ENCODE results near the gene EBP. TPM values are rescaled to one million over a fixed set of nuclear protein-coding genes. Genes with fewer than 3 reads are reported as not detected.
A peak's percentile ranks its signal among the peaks of the same experiment; 100 is the strongest.
"Not testable (repeated sequence)": the region's sequence is repeated elsewhere in the genome, so short reads cannot be mapped to it uniquely, and the experiment has no call there.

Gene EBP
- total RNA-seq, 1 donor from 2014 or later: 127 TPM

DNA sequence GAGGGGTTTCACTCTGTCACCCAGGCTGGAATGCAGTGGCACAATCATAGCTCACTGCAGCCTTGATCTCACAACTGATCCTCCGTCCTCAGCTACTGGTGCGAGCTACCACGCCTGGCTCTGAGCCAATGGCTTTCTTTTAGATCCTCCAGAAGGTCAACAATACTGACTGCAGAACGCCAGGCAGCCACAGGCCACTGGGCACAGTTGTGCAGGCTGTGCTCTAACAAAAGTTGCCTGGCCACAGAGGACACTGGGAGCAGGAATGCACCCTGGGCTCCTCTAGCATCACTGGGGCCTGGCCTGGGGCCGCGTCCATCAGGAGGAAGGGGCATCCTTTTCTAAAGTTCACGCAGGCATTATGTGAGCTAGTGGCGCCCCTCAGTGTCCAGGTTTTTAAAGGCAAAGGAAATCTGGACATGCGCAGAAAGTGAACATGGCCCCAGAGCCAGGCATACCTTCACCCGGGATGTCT is 27.7 kb upstream of the EBP start:
- no peak for DNase-seq (ENCODE audit: low spot score)

DNA sequence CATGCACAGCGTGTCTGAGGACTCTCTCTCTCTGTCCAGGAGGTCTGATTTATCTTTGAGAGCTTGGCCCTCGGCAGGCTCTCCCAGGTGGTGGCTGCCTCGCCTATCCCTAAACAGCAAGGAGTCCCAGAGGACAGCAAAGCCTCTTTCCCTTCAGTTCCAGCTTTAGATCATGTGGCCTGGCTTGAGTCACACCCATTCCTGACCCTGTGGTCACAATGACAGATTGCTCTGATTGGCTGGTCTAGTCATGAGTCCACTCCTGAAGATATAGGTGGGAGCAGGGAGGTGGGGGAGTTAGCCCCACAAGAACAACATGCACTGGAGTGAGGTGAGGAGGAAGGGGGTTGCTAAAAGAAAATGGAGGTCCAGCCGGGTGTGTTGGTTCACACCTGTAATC is 24.9 kb upstream of the EBP start:
- DNase-seq (ENCODE audit: low spot score): no peak

DNA sequence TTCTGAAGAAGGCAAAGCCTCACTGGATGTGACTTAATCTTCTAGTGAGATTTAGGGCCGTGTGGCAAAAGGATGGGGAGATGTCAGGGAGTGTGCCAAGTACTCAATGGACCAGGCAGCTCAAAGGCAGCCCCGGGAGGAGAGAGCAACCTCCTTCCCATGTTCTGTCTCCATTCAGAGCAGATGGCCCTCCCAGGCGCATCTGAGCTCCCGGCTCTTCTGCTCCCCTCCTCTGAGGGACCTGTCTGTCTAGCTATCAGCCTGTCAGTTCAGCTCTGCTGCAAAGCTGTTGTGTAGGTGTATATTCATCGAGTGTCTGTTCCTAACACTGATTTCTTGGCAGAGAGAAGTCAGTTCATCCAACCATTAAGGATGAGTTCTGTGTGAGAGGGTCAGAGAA is 23.7 kb upstream of the EBP start:
- DNase-seq (ENCODE audit: low spot score): no peak

DNA sequence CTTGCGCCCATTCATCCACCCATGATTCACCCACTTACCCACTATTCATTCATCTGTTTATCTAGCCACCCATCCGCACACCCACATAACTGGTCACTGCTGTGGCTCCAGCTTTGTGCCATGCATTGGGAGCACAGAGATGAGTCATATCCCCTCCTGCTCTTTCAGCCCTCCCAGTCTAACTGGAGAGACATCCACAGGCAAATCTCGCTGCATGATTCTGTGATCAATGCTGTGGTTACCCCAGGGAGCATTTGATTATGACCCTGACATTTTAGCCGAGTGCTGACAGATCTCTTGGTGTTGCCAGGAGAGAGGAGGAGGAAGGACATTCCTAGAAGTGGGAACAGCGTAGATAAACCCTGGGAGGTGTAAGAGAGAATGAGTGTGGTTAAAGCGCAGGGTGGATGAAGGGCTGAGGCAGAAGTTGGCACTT is 23.2 kb upstream of the EBP start:
- no peak for DNase-seq (ENCODE audit: low spot score)

DNA sequence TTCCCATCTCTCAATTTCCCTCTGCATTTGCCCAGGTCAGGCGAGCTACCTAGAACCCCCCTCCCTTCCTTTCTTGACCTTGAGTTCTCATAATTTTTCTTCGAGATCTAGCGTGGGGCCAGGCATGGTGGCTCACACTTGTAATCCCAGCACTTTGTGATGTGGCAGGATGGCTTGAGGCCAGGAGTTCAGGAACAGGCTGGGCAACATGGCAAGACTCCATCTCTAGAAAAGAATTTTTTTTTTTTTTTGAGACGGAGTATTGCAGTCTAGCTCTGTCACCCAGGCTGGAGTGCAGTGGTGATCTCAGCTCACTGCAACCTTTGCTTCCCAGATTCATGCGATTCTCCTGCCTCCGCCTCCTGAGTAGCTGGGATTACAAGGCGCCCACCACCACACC is 17.3 kb upstream of the EBP start:
- no peak for DNase-seq (ENCODE audit: low spot score)

DNA sequence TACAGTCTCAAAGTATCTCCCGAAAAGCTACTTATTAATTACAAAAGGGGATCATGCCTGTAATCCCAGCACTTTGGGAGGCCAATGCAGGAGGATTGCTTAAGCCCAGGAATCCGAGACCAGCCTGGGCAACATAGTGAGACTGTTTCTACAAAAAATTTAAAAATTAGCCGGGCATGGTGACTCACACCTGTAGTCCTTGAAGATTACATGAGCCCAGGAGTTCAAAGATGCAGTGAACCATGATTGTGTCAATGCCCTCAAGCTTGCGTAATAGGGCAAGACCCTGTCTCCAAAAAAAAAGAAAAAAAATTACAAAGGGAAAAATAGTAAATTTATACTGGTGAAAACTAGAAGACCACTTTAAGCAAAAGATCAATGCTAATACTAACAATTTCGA is 16.1 kb upstream of the EBP start:
- no peak for DNase-seq (ENCODE audit: low spot score)

DNA sequence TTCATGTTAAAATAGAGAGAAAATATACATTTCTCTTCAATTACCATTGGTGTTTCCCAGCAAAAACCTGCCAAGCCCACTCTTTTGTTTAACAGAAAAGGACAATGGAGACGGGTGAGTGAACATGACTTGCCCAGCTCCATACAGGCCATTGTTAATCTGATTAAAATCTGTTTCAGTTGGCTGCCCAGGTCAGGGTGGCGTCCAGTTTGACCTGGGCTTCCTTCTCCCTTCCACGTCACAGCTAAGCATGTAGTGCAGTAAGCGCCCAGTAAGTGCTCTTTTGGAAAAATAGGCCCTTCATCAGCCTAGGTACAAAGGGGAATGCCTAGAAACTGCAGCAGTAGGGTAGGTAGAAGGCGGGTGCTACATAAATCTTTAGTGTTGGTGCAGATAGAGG is 14.4 kb upstream of the EBP start:
- DNase-seq (ENCODE audit: low spot score): no peak

DNA sequence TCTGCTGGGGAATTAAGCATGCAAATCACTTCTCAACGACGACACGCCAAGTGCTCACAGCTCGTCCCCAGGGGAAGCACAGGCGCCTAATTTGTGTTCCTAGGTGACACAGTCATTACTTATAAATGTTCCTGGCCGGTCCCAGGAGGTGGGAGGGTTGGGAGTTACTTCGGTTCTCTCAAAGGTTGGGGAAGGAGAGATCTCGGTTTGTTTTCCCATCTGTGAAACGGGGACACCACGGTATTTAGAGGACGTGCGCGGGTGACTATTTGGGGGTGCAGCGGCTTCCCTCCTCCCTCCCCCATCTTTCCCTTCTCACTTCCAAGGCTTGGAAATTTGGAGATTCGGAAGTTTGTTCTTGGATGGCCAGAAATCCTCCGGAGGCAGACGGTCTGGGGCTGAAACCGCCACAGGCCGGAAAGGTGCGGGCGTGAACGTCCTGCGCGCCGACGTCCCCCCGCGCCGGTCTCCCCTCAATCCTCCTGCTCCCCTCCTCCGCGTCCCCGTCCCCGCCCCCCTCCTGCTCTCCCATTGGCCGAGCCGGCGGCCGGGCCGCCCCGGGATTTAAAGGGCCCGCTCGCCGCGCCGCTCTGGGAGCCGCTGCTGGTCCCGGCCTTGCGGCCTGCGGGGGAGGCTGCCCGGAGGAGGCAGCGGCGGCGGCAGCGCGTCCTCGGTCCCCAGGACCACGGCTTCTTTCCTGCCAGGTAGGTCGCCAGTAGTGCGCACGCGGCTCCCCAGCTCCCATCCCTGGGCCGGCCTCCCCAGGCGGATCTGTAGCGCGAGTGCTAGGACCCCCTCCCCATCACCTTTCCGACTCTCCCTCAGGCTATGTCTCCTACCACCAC is 13.0 kb upstream of the EBP start, which contains the start of gene PORCN:
Gene PORCN, plus strand, starts transcription at position 593 of the 845 bp plus-strand sequence. CDS start 829 bp downstream, outside the sequence.
- peak; percentile 75 for DNase-seq (ENCODE audit: low spot score)

DNA sequence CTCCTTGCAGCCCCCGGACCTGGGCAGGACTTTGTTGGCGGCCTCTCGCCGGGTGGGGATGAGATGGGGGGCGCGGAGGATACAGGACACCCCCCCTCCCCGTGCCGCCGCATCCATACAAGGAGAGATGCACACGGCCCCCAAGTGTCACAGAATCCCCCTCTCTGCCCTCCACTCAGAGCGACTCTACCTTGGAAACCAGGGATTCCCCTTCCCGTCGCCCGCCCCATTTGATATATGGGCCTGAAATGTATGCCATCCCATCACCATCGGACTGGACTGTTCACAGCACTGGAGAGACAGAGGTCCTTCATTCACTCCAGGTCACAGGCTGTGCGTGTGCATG is 12.4 kb upstream of the EBP start:
- no peak for DNase-seq (ENCODE audit: low spot score)

DNA sequence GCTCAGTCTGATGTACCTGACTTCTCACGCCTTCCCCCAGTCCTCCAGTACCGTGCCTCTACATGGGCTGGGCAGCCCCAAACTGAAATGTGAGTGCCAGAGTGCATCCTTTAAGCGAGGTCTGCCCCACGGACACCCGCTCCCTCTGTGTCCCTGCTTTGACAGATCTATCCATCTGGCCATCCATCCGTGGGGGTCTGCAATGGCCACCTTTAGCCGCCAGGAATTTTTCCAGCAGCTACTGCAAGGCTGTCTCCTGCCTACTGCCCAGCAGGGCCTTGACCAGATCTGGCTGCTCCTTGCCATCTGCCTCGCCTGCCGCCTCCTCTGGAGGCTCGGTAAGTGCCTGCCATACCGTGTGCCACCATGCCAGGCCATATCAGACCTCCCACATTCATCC is 12.0 kb upstream of the EBP start:
- no peak for DNase-seq (ENCODE audit: low spot score)

DNA sequence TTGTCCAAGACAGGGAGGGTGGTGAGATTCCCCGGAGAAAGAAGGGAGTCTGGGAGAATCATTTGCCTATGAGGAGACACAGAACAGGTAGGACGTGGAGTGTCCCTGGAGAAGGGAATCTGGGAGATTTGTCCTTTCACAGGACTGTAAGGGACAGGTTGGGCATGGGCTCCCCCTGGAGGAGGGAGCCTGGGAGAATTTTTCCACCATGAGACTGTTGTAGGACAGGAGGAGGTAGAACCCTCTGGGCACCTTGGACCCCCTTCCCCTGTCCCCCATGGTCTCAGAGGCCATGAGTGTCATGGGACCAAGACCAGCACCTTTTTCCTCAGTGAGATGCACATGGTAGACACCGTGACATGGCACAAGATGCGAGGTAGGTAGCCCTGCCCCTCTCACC is 10.0 kb upstream of the EBP start:
- DNase-seq (ENCODE audit: low spot score): no peak

DNA sequence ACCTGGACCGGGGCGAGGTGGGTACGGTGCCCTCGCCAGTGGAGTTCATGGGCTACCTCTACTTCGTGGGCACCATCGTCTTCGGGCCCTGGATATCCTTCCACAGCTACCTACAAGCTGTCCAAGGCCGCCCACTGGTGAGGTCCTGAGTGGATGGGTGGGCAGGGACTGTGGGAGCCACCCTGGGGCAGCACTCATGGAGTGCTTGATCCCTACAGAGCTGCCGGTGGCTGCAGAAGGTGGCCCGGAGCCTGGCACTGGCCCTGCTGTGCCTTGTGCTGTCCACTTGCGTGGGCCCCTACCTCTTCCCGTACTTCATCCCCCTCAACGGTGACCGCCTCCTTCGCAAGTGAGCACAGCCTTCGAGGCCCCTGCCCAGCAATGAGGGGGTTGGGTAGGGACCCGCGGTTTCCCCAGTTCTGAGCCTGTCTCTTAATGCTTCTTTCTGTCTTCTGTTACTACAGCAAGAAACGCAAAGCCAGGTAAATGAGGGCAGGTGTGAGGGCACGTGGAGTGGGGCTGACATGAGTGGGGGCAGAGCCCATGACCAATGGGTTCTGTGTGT is 9.2 kb upstream of the EBP start:
- DNase-seq (ENCODE audit: low spot score): no peak

DNA sequence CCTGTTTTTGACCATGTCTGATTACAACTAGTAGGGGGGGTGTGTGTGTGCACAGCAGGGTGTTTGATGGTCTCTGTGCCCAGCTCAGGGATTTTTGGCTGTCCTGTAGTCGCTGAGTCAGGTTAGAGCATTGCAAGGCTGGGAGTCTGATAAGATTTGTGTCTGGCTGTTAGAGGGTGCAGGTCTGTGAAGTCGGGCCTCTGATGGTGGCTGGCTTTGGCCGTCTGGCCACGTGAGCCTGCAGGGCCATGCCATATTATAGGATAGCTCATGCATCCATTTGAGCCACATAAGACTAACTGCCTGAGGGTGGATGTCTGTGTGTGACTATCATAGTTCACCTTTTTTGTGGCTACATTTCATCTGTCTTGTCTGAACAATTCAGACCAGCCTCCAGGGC is 7.9 kb upstream of the EBP start:
- no peak for DNase-seq (ENCODE audit: low spot score)

DNA sequence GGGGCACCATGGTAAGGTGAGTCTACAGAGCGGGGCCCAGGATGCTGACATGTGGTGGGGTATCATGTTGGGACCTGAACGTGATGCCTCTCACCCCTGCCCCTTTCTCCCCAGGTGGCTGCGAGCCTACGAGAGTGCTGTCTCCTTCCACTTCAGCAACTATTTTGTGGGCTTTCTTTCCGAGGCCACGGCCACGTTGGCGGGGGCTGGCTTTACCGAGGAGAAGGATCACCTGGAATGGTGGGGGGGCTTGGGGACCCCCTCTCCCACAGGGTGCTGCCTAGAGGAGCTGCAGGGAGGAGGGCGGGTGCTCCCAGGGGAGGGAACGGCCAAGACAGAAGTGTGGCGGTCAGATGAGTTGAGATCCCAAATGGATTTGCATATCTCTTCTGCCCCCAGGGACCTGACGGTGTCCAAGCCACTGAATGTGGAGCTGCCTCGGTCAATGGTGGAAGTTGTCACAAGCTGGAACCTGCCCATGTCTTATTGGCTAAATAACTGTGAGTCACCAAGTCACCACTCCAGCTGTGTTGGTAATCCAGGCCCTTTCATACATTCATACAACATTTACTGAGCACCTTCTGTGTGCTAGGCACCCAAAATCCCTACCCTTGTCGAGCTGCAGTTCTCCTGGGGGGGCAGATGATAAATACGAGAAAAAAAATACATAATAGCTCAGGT is 7.3 kb upstream of the EBP start:
- DNase-seq (ENCODE audit: low spot score): no peak

DNA sequence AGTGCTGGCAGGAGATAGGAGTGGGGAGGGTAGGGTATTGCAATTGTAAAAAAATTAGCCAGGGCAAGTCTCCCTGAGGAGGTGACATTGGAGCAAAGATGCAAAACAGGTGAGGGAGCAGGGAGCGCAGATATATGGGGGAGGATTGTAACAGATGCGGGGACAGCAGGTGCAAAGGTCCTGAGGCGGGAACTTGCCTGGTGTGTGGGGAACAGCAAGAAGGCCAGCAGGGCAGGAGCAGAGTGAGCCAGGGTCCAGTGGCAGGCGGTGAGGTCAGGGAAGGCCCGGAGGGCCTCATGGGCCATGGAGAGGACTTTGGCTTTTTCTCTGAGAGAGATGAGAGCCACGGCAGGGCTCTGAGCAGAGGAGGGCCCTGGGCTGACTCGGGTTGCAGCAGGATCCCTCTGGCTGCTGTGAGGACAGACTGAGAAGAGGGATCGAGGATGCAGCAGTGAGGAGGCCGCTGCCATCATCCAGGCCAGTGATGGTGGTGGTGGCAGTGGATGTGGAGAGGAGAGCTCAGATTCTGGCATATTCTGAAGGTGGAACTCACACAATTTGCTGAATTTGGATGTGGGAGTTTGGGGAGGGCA is 6.6 kb upstream of the EBP start:
- DNase-seq (ENCODE audit: low spot score): no peak

DNA sequence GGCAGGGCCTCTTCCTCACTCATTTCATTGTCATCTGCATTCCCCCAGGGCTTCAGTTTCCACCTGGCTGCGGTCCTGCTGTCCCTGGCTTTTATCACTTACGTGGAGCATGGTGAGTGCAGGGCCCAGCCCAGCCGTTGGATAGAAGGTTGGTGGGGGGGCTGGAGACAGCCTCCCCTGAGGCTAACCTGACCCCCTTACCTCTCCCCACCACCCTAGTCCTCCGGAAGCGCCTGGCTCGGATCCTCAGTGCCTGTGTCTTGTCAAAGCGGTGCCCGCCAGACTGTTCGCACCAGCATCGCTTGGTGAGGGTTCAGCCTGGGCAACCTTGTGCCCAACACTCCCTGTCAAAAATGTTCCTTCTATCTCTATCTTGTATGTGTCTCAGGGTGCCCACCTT is 5.8 kb upstream of the EBP start:
- no peak for DNase-seq (ENCODE audit: low spot score)

DNA sequence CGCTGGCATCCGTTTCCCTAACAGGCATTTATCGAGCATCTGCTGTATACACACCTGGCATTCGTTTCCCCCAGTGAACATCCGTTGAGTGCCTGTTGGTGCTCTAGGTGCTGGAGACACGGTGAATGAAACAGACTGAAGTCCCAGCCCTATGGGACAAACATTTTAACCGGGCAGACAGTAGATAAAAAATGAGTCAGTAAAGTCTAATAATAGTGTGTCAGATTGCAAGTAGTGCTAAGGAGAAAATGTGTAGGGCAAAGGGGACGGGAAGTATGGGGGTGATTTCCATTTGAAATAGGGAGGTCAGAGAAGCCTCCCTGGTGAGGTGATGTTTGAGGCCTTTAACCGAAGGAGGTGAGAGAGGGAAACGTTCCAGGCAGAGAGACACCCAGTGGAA is 5.3 kb upstream of the EBP start:
- DNase-seq (ENCODE audit: low spot score): no peak

DNA sequence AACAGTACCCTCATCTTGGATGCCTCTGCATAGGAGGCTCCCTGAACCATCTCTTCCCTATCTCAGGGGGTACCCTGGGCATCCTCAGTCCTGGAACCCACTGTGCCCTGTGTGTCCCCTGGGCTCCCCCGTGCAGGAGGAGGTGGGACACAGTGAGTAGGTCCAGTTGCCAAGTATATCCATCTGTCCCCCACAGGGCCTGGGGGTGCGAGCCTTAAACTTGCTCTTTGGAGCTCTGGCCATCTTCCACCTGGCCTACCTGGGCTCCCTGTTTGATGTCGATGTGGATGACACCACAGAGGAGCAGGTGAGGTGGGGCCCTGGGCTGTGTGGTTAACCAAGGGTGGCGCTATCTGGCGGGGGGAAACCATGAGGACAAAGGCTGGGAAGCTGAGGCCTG is 4.6 kb upstream of the EBP start:
- DNase-seq (ENCODE audit: low spot score): no peak

DNA sequence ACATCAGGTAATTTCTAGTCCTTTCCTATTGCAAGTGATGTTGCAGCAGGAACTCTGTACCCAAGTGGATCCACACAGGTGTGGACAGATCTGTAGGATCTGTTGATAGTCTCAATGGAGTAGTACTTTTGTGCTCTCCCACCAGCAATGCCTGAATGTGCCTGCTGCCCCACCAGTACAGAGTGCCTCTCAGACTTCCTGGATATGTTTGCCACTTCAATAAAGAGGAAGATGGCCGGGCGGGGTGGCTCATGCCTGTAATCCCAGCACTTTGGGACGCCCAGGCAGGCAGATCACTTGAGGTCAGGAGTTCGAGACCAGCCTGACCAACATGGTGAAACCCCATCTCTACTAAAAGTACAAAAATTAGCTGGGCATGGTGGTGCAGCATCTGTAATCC is 2.1 kb upstream of the EBP start:
- not testable (repeated sequence) for DNase-seq (ENCODE audit: low spot score)

DNA sequence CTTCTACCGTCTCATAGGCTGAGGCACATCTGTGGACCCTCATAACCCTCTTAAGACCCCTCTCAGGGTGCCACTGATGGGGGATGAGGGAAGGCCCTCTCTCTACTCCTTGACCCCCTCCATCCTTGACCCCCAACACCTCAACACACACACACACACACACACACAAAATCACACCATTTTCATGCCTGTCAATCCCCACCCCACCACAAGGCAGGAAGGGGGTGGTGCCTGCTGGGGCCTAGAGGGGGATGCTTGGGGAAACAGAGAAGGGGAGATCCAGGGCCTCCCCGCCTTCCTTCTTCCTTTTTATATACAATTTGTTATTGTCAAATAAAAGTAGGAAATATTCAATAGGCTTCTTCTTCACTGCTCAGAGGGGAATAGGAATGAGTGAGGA is 1.2 kb upstream of the EBP start:
- no peak for DNase-seq (ENCODE audit: low spot score)

DNA sequence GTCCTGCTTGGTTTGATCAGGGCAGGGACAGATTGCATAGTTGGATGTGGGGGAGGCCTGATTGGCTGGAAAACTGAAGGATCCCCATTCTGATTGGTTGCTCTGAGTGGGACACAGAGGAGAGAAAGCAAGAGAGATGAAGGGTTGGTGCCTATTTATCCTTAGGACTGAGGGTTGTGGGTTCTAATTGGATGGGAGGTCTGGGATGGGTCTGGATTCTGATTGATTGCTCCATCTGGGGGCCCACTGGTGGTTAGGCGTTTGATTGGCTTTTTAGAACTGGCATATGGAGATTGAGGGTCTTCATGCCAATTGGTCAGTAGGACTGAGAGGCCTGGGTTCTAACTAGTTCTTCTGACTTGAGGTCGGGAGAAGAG is 644 bp upstream of the EBP start:
- no peak for DNase-seq (ENCODE audit: low spot score)

DNA sequence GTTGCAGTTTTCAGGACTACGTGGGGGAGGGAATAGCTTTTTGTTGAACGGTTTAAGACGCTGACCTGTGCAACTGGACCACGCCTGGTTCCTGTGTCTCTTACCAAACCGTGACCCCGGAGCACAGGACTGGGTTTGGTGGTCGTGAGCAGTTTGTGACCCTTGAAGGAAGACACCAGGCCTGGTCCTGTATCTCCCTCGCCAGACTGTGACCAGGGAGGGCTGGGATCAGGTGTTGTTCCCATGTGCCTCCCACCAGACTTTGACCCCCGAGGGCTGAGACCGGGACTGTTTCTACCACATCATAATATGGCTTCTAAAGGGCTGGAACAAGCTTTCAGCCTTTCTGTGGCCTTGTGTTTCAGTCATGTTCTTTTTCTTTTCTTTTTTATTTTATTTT is 683 bp downstream of the EBP start:
- DNase-seq (ENCODE audit: low spot score): no peak

DNA sequence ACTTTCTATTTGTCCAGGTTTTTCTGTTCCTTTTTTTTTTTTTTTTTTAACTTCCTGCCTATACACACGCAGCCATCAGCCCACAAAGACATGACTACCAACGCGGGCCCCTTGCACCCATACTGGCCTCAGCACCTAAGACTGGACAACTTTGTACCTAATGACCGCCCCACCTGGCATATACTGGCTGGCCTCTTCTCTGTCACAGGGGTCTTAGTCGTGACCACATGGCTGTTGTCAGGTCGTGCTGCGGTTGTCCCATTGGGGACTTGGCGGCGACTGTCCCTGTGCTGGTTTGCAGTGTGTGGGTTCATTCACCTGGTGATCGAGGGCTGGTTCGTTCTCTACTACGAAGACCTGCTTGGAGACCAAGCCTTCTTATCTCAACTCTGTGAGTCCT is 2.1 kb downstream of the EBP start:
- no peak for DNase-seq (ENCODE audit: low spot score)

Measured in mucosa of gallbladder (tissue), 1 donor.